Activated naive CD4-positive, alpha-beta T cell treated with anti-CD3 and anti-CD28 coated beads, Interleukin-2, amount 50 U/mL, for 24 hours (primary cell): Measurements from ENCODE around the gene USP53.
A peak's percentile ranks its signal among the peaks of the same experiment; 100 is the strongest.
"Not testable (repeated sequence)": the region's sequence is repeated elsewhere in the genome, so short reads cannot be mapped to it uniquely, and the experiment has no call there.

Experiments
- H3K27ac Mint-ChIP-seq: one replicate; pipeline ENCODE4 v1.8.0; 2021; ENCODE audit warnings: mild to moderate bottlenecking, mixed read lengths
- H3K27me3 Mint-ChIP-seq: one replicate; pipeline ENCODE4 v1.8.0; 2021; ENCODE audit warnings: mixed read lengths
- H3K36me3 Mint-ChIP-seq: one replicate; pipeline ENCODE4 v1.8.0; 2021; ENCODE audit warnings: mixed read lengths
- H3K4me1 Mint-ChIP-seq: one replicate; pipeline ENCODE4 v1.8.0; 2021; ENCODE audit warnings: mixed read lengths
- H3K4me3 Mint-ChIP-seq: one replicate; pipeline ENCODE4 v1.8.0; 2021; ENCODE audit warnings: mild to moderate bottlenecking, mixed read lengths
- H3K9me3 Mint-ChIP-seq: one replicate; pipeline ENCODE4 v1.8.0; 2021; ENCODE audit warnings: mixed read lengths

USP53 gene

DNA sequence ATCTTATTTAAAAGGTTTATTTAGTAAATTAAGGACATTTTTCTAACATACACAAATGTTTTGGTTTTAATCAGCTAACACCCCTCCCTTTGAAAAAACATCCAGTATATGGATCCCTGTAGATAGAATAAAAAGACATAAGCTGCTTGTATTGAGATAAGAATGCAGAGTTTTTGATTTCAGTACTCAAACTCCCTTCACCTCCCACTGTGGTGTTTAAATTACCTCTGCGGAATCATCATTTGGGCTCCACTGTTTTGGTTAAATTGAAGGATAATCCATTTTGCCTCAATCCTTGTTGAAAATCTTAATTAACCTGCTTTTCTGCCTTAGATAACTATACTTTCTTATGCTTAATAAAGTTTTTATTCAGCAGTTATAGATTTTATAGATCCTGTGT, 27.6 kb downstream of the USP53 start:
- Mint-ChIP-seq H3K27me3 (no peaks in the 10 kb centered on the region), H3K36me3 (peaks cover 17% of the 10 kb centered on the region), H3K4me3 (no peak overlapping the region), H3K9me3 (no peaks in the 10 kb centered on the region), H3K4me1 (peaks cover 29% of the 10 kb centered on the region), H3K27ac (no peak overlapping the region)

DNA sequence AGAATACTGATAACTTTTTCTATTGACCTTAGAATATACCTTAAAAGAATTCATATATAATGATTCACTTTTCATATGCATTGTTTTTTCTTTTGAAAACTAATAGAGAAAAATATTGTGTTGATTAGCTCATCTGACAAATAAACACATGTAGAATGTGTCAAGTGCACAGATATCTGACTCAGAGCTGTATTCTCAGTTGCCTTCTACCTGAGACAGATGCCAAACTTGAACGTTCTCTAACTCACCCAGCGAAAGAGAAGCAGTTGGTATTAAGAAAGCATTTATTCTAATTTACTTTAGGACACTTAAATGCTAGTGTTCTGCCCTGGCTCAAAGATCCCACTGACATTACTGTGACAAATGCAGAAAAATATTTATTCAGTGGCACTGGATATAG, 28.1 kb downstream of the USP53 start:
- Mint-ChIP-seq H3K27me3 (no peaks in the 10 kb centered on the region), H3K4me3 (no peak overlapping the region), H3K27ac (no peak overlapping the region), H3K4me1 (peaks cover 27% of the 10 kb centered on the region), H3K9me3 (no peaks in the 10 kb centered on the region), H3K36me3 (peaks cover 15% of the 10 kb centered on the region)

DNA sequence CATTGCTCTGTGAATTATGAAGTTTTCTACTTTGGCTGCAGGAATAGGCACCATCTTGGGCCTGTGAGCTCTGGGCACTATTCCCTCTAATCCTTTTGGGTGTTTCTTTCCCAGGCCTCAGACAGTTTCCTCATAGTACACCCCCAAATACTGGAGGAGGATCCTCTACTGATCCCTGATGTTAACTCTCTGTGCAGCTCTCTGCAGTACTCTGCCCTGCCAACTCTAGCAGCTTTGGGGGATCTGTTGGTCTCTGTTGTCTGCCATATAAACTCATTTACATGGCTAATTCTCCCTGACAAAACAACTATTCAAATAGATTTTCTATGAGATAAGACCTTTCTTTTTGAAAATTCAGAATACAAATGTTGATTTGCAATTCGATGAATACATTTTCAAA, 29.9 kb downstream of the USP53 start:
- Mint-ChIP-seq H3K4me1 (peaks cover 16% of the 10 kb centered on the region), H3K27ac (no peak overlapping the region), H3K27me3 (no peaks in the 10 kb centered on the region), H3K9me3 (no peaks in the 10 kb centered on the region), H3K4me3 (no peak overlapping the region), H3K36me3 (peaks cover 15% of the 10 kb centered on the region)

DNA sequence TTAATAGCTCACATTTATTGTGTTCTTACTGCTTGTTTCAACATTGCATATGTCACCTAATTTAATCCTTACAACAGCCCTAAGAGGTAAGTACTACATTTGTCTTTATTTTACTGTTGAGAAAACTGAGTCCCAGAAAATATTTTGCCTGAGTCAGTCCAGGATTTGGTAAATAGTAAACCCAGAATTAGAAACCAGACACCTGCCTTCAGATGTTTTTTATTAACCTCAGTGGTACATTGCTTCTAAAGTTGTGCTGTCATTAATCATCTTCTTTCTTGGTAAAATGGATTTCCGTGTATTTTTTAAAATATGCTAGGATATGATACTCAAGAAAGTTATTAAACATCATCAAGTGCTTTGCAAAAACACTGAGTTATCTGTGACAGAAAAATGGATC, 31.4 kb downstream of the USP53 start:
- Mint-ChIP-seq H3K4me1 (peaks cover 4% of the 10 kb centered on the region), H3K27me3 (no peaks in the 10 kb centered on the region), H3K4me3 (no peak overlapping the region), H3K9me3 (no peaks in the 10 kb centered on the region), H3K36me3 (peaks cover 18% of the 10 kb centered on the region), H3K27ac (no peak overlapping the region)

DNA sequence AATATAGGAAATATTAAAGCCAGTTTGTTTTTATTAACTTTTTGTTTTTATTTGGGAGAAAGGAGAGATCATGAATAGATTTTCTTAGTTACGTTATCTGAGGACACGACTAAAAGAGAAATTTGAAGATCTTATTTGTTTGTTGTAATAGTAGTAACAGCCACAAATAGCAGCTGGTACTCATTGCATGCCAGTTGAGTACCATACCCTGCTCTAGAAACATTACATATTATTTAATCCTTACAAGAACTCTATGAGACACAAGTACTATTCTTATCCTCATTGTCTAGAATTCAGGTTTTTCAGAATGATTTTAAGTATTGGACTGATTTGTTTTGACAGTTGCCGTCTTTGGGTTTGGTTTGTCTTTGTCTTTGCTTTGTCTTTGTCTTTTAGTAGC, 31.8 kb downstream of the USP53 start:
- H3K4me1 Mint-ChIP-seq = peaks cover 4% of the 10 kb centered on the region
- peak overlapping the region; percentile 51 for H3K27ac Mint-ChIP-seq
- no peaks in the 10 kb centered on the region for H3K27me3 Mint-ChIP-seq
- peaks cover 19% of the 10 kb centered on the region for H3K36me3 Mint-ChIP-seq
- H3K4me3 Mint-ChIP-seq = no peak overlapping the region
- H3K9me3 Mint-ChIP-seq = no peaks in the 10 kb centered on the region

DNA sequence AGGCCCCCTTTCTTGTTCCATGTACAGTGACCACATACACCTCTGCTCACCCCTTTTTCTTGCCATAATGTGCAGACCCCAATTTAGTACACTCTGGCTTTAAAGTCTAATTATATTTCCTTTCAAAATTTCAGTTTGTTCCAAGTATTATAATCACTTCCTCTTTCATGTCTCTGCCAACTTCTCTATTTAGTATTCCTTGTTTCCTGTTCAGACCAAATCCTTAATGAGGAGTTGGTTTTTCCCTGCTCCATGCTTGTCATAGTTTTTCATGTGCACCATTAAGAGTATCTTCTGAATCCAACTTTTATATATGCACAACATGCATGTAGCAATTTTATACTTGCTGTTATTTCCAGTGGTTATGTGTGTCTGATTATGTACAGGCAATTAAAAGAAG, 32.3 kb downstream of the USP53 start:
- H3K27me3 Mint-ChIP-seq = no peaks in the 10 kb centered on the region

DNA sequence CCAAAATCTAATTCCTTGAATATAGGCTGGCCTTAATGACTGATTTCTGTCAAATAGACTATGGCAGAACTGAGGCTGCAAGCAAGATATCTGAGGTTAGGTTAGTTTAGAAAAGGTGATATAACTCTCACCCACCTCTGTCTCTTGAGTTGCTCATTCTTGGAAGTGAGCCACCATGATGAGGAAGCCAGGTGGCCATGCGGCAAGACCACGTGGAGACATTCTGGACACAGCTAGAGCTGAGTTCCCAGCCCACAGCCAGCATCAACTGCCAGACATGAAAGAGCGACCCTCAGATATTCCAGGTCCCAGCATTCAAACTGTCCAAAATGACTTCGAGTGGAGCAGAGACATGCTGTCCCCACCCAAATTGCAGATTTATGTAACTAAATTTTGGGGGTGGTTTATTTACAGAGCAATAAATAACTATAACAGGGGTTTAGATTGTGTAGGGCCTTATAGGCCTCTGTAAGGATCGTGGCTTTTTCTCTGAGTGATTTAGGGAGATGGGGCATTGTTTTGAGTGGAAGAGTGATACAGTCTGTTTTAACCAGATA, 33.7 kb downstream of the USP53 start:
- H3K4me1 Mint-ChIP-seq = peaks cover 4% of the 10 kb centered on the region
- no peak overlapping the region for H3K4me3 Mint-ChIP-seq
- H3K36me3 Mint-ChIP-seq = peaks cover 26% of the 10 kb centered on the region
- H3K27me3 Mint-ChIP-seq = no peaks in the 10 kb centered on the region
- no peaks in the 10 kb centered on the region for H3K9me3 Mint-ChIP-seq
- no peak overlapping the region for H3K27ac Mint-ChIP-seq

More for the DNA sequence above, 32.3 kb downstream of the USP53 start:
- Mint-ChIP-seq H3K36me3 (peaks cover 19% of the 10 kb centered on the region), H3K4me1 (peaks cover 4% of the 10 kb centered on the region), H3K9me3 (no peaks in the 10 kb centered on the region), H3K27ac (no peak overlapping the region), H3K4me3 (no peak overlapping the region)

DNA sequence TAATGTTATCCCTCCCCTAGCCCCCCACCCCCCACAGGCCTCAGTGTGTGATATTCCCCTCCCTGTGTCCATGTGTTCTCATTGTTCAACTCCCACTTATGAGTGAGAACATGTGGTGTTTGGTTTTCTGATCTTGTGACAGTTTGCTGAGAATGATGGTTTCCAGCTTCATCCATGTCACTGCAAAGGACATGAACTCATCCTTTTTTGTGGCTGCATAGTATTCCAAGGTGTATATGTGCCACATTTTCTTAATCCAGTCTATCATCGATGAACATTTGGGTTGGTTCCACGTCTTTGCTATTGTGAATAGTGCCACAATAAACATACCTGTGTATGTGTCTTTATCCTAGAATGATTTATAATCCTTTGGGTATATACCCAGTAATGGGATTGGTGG, 38.5 kb downstream of the USP53 start:
- H3K36me3 Mint-ChIP-seq = peaks cover 49% of the 10 kb centered on the region
- not testable (repeated sequence) for H3K27me3 Mint-ChIP-seq, H3K27ac Mint-ChIP-seq, H3K4me3 Mint-ChIP-seq, H3K9me3 Mint-ChIP-seq, H3K4me1 Mint-ChIP-seq

DNA sequence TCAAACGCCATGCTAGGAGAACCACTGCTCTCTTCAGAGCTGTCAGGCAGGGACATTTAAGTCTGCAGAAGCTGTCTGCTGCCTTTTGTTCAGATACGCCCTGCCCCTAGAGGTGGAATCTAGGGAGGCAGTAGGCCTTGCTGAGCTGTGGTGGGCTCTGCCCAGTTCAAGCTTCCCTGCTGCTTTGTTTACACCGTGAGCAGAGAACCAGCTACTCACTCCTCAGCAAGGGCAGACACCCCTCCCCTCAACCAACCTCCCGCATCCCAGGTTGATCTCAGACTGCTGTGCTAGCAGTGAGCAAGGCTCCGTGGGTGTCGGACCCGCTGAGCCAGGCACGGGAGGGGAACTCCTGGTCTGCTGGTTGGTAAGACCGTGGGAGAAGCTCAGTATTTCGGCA, 42.7 kb downstream of the USP53 start:
- peaks cover 47% of the 10 kb centered on the region for H3K36me3 Mint-ChIP-seq
- H3K27ac Mint-ChIP-seq, H3K9me3 Mint-ChIP-seq, H3K27me3 Mint-ChIP-seq, H3K4me3 Mint-ChIP-seq, H3K4me1 Mint-ChIP-seq: not testable (repeated sequence)

DNA sequence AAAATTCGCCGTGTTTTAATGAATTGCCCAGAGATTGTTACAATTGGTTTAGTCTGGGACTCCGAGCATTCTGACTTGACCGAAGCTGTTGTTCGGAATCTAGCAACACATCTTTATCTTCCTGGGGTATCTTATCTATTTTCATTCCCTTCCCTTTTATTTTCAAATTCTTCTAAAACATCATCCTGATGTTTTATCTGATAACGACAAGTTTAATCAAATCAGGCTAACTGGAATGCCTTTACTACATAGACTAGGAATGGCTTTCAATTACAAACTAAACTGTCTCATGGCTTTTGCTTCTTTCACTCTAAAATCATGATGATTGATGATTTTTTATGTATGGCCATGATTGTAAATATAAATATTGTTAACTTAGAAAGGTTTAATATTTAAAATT, 48.0 kb downstream of the USP53 start:
- Mint-ChIP-seq H3K36me3 (peaks cover 20% of the 10 kb centered on the region), H3K4me1 (peaks cover 5% of the 10 kb centered on the region), H3K4me3 (no peak overlapping the region), H3K27ac (no peak overlapping the region), H3K27me3 (no peaks in the 10 kb centered on the region), H3K9me3 (no peaks in the 10 kb centered on the region)

DNA sequence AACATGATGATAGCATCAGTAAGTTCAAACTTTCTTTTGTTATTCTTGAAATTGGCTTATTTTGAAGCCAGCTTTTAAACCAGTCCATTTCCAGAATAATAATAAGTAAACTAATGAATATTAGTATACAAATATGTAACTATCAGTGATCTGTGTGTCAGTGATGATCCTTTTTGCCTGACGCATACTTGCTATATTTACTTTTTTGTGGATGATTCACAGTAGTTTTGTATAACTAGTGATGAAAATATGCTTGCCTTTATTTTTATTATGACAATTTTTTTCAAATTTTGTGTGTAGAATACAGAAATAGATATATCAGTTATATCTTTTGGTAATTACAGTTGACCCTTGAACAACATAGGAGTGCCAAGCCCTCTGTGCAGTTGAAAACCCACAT, 49.5 kb downstream of the USP53 start:
- Mint-ChIP-seq H3K36me3 (peaks cover 29% of the 10 kb centered on the region), H3K9me3 (no peaks in the 10 kb centered on the region)

DNA sequence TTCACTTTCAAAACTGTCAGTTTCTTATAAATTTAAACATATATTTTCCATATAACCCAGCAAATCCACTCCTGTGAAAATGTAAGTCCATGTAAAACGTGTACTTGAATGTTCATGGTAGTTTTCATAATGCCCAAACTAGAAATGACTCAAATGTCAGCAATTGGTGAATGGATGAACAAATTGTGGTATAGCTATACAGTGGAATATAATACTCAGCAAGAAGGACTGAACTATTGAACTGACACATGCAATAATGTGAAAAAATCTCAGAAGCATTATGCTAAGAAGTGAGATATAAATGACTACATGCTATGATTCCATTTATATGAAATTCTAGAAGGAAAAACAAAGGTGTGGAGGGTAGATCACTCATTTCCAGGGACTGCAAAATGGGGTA, 52.2 kb downstream of the USP53 start:
- Mint-ChIP-seq H3K36me3 (peaks cover 19% of the 10 kb centered on the region), H3K27me3 (no peaks in the 10 kb centered on the region), H3K9me3 (no peaks in the 10 kb centered on the region), H3K4me1 (peaks cover 12% of the 10 kb centered on the region), H3K4me3 (no peak overlapping the region), H3K27ac (no peak overlapping the region)

More for the DNA sequence above, 49.5 kb downstream of the USP53 start:
- no peak overlapping the region for H3K4me3 Mint-ChIP-seq
- H3K4me1 Mint-ChIP-seq = peaks cover 12% of the 10 kb centered on the region
- H3K27ac Mint-ChIP-seq = no peak overlapping the region
- no peaks in the 10 kb centered on the region for H3K27me3 Mint-ChIP-seq

DNA sequence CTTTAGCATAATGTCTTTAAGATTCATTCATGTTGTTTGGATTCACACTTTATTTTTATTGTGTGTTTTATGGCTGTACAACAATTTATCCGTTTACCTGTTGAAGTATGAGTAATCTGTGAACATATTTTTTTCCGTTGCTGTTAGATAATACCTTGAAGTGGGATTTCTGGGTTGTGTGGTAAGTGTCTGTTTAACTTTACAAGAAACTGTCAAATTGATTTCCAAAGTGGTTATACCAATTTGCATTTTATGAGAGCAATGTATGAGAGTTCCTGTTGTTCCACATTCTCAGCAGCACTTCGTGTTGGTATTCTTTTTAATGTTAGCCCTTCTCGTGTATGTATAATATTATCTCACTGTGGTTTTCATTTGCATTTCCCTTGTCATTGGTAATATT, 53.6 kb downstream of the USP53 start:
- peaks cover 12% of the 10 kb centered on the region for H3K4me1 Mint-ChIP-seq
- no peak overlapping the region for H3K4me3 Mint-ChIP-seq
- H3K27me3 Mint-ChIP-seq = no peaks in the 10 kb centered on the region
- no peaks in the 10 kb centered on the region for H3K9me3 Mint-ChIP-seq
- no peak overlapping the region for H3K27ac Mint-ChIP-seq
- peaks cover 17% of the 10 kb centered on the region for H3K36me3 Mint-ChIP-seq

DNA sequence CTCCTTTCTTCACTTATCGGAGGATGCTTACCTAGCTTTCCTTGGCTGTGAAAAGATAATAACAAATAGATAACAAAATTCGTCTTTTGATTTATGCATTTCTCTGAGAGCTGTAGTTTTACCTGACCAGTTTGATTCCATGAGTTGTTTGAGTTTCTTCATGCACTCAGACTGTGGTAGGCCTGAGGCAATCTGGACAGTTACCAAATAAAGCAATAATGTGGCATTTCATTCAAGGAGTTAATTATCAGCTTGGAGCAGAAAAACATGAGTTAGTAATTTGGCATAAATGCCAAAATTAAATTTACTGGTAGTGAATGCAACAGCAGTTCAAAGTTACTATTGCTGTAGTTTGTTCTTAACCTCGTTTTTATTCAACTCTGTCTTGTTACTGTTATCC, 56.0 kb downstream of the USP53 start:
- Mint-ChIP-seq H3K27me3 (no peaks in the 10 kb centered on the region), H3K36me3 (peaks cover 25% of the 10 kb centered on the region), H3K9me3 (no peaks in the 10 kb centered on the region), H3K4me1 (peaks cover 12% of the 10 kb centered on the region), H3K27ac (no peak overlapping the region), H3K4me3 (no peak overlapping the region)

DNA sequence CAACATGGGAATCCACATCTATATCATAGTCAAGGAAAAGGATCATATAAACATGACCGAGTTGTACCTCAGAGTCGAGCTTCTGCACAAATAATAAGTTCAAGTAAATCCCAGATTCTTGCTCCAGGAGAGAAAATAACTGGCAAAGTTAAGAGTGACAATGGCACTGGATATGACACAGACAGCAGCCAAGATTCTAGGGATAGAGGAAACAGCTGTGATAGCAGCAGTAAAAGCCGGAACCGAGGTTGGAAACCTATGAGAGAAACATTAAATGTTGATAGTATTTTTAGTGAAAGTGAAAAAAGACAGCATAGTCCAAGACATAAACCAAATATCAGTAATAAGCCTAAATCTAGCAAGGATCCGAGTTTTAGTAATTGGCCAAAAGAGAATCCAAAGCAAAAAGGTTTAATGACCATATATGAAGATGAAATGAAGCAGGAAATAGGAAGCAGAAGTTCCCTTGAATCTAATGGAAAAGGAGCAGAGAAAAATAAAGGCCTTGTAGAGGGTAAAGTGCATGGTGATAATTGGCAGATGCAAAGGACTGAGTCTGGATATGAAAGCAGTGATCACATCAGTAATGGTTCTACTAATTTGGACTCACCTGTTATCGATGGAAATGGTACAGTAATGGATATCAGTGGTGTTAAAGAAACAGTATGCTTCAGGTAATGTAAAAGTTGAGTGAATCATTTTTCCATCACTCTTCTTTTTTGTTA, 59.0 kb downstream of the USP53 start:
- peak overlapping the region; percentile 52 for H3K27ac Mint-ChIP-seq
- peaks cover 16% of the 10 kb centered on the region for H3K36me3 Mint-ChIP-seq
- H3K4me1 Mint-ChIP-seq = peaks cover under 1% of the 10 kb centered on the region
- H3K27me3 Mint-ChIP-seq = no peaks in the 10 kb centered on the region
- H3K9me3 Mint-ChIP-seq = no peaks in the 10 kb centered on the region
- H3K4me3 Mint-ChIP-seq = no peak overlapping the region

DNA sequence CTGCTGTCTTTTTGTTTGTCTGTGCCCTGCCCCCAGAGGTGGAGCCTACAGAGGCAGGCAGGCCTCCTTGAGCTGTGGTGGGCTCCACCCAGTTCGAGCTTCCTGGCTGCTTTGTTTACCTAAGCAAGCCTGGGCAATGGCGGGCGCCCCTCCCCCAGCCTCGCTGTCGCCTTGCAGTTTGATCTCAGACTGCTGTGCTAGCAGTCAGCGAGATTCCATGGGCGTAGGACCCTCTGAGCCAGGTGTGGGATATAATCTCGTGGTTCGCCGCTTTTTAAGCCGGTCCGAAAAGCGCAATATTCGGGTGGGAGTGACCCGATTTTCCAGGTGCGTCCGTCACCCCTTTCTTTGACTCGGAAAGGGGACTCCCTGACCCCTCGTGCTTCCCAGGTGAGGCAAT, 67.0 kb downstream of the USP53 start:
- not testable (repeated sequence) for H3K27me3 Mint-ChIP-seq, H3K4me3 Mint-ChIP-seq, H3K9me3 Mint-ChIP-seq, H3K27ac Mint-ChIP-seq
- Mint-ChIP-seq H3K36me3 (peaks cover 10% of the 10 kb centered on the region), H3K4me1 (peaks cover 32% of the 10 kb centered on the region)

DNA sequence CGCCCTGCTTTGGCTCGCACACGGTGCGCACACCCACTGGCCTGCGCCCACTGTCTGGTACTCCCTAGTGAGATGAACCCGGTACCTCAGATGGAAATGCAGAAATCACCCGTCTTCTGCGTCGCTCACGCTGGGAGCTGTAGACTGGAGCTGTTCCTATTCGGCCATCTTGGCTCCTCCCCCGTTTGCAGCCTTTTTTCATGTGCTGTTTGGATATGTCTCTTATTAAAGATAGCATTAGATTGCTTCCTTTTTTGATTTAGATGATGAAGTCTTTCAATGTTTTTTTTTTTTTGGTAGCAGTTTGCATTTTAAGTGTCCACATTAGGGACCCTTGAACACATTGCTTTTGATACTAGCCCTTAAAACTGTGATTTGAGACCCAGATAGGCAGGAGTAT, 67.4 kb downstream of the USP53 start:
- H3K27ac Mint-ChIP-seq, H3K9me3 Mint-ChIP-seq, H3K27me3 Mint-ChIP-seq: not testable (repeated sequence)
- peaks cover 36% of the 10 kb centered on the region for H3K4me1 Mint-ChIP-seq
- H3K36me3 Mint-ChIP-seq = peaks cover 10% of the 10 kb centered on the region
- peak overlapping the region; percentile 20 for H3K4me3 Mint-ChIP-seq
